Measurements from ENCODE around the gene ZCCHC14.
A peak's percentile ranks its signal among the peaks of the same experiment; 100 is the strongest.

Gene ZCCHC14

DNA sequence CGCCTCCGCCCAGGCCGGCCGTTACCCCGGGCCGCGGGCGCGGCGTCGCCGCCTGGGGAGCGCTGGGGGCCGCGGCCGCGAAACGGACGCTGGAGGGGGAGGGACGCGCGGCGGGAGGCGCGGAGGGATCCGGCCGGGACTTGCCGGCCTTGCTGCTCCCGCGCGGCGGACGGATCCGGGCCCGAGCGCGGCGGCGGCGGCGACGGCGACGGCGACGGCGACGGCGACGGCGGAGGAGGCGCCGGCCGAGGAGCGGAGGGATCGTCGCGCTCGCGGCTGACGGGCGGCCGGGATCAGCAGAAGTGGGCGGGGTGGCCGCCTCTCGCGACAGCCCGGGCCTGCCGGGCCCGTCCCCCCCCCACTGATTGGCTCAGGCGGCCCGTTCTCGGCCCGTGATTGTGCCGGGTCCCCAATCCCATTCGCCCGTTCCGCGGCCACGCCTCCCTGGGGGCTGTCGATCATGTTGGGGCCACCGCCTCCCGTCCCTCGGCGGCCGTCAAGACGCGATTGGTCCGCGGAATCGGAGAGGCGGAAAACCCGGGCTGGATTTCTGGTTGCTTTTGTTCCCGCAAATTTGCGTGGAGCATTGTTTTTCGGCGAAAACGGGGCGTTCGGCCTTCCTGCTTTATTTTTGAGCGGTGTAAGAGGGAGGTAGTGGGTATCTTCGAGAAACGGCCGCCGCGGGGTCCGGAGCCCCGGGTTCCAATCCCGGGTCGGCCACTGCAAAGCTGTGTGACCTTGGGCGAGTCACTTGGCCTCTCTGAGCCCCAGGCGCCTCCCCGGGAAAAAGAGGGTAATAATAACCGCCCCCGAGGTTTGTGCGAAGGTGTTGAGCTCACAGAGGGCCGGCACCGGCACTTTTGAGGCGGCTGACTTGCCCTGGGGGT is at the start of gene ZCCHC14:
TSS of gene ZCCHC14 (minus strand) at position 304 of the 887 bp plus-strand sequence. CDS start 786 bp downstream, outside the sequence.
- peak; percentile 99 for DNase-seq (ENCODE audit: low spot score)

DNA sequence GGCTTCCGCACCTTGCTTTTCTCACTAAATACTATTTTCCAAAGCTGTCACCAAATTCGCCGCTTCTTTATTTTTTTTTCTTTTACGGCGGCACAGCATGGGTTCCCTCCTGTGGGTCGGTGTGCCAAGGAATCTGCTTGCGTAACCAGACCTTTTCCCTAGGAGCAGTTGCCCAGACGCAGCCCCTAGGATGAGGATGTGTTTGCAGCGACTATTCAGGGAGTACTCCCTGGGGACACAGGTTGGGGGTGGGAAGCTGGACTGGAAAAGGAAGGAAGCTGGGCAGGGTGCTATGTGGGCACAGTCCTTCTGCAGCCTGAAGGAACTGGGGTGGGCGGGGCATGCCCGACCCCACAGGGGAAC is 49.0 kb upstream of the ZCCHC14 start:
- no peak for DNase-seq (ENCODE audit: low spot score)

DNA sequence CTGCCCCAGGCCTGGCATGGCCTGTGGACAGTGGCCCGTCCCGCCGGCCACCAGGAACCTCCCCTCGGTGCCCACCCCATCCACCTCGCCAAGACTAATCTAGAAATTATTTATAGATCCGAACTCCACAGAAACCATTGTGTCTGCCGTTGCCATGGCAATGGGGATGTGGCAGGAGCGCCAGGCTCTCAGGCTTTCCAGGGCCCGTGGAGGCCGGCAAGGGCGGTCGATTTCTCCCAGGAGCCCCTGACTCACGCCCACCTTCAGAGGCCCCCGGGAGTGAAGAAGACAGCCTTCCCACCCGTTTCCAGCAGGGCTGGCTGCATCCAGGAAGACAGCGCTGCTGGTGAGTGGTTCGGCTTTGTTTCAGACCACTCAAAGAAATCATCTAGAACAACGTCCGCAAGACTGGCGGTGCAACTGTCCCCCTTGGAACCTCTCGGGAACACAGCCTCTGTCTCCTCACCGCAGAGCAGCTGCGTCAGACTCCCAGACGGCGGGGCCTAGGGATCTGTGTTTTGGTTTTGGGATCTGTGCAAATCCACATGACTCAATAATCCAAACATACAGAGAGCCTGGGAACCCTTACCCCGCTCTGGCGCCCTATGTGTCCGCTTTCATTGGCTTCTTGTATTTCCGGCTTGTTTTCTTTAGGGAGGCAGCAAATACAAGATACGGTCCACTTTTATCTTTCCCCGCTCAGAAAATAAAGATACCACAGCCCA is 48.5 kb upstream of the ZCCHC14 start:
- no peak for DNase-seq (ENCODE audit: low spot score)

DNA sequence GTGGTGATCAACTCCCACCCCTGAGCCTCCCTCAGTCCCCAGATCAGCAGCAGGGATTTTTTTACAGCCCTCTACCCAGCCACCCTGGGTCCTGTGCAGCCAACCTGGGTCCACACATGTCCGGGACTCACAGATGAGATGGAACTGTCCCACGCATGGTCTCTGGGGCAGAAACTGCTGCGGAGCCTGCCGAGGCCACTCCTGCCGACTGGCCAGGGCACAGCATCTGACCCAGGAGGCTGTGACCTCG is 48.0 kb upstream of the ZCCHC14 start:
- DNase-seq (ENCODE audit: low spot score): no peak

DNA sequence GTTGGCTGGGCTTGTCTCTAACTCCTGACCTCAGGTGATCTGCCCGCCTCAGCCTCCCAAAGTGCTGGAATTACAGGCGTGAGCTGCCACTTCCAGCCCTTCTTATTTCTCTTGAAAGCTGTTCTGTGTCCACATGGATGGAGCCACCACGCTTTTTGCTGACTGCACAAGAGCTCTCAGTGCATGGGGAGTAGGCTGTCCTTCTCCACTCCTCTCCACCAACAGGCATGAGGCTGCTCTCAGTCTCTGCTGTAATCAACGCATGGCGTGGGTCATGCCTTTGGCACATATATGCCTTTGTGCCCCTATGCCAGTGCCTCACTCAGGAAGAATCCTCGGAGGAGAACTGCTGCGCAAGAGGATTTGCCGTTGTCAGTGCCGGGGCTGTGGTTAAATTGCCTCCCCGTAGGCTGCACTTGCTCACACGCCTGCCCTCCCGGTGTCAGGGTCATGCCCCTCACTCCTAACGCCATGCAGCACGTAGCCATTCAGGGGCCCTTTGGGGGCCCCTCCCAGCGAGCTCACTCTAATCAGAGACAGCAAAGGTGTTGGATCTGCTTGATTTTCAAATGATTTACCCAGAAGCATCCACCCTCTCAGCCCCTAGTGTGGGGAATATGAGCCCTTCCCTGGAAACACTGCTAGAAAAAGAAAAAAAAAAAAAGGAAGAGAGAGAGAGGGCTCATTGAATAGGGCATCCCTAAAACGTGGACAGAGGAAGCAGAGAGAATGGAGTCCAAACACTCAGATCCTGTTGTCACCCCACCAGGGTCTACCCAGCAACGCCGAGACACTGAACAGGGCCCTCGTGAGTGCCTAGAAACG is 47.5 kb upstream of the ZCCHC14 start:
- no peak for DNase-seq (ENCODE audit: low spot score)

DNA sequence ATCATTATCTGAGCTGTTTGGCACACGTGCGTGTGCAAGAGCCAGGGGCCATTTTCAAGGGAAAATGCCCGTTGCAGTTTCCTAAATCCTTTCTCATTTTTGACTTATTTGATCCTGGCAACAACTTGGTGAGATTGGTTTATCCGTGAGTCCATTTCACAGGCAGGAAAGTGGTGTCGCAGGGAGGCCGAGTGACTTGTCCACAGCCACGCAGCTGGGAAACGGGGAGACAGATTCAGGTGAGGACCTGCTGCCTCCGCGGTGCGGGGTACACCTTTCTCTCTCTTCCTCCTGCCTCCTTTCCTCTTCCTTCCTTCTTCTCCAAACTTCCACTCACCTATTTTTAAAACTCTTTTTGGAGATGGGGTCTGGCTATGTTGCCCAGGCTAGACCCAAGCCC is 46.3 kb upstream of the ZCCHC14 start:
- no peak for DNase-seq (ENCODE audit: low spot score)

DNA sequence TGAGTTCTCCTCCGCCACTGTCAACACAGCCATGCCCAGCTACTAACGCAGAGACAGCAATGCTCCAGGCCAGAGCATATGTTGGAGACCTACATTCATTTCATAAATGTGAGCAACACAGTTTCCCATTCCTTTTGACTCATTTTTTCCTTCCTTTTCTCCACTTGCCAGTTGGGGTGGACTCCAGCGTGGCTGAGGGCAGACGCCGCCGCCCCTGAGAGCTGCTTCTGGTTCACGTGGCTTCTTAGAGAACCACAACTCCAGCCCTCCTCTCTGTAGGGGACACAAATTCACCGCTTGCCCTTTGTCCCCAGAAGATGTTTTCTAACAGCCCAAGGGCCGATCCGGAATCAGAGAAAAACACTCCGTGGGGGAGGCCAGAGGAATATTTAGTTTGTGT is 45.8 kb upstream of the ZCCHC14 start:
- DNase-seq (ENCODE audit: low spot score): no peak

DNA sequence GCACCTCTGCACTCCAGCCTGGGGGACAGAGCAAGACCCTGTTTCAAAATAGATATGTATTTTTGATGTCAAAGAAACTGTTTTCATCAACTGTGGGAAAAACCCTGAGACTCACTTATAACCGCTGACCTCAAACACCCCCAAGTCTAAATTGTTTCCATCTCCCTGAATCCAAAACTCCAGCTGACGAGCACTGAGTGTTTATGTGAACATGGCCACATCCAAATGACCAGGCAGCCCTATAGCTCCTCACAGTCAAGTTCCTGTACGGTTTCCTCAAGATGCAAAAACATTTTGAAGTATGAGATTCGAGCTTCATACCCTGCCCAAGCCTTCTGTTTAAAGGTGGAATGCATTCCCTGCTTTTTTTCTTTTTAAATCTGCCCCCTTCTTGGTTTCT is 45.3 kb upstream of the ZCCHC14 start:
- DNase-seq (ENCODE audit: low spot score): no peak

DNA sequence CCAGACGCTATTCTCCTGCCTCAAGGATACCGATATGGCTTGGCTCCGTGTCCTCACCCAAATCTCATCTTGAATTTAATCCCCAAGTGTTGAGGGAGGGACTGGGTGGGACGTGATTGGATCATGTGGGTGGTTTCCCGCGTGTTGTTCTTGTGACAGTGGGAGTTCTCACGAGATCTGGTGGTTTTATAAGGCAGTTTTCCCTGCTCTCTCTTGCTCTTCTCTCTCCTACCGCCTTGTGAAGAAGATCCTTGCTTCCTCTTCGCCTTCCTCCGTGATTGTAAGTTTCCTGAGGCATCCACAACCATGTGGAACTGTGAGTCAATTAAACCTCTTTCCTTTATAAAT is 43.9 kb upstream of the ZCCHC14 start:
- no peak for DNase-seq (ENCODE audit: low spot score)

DNA sequence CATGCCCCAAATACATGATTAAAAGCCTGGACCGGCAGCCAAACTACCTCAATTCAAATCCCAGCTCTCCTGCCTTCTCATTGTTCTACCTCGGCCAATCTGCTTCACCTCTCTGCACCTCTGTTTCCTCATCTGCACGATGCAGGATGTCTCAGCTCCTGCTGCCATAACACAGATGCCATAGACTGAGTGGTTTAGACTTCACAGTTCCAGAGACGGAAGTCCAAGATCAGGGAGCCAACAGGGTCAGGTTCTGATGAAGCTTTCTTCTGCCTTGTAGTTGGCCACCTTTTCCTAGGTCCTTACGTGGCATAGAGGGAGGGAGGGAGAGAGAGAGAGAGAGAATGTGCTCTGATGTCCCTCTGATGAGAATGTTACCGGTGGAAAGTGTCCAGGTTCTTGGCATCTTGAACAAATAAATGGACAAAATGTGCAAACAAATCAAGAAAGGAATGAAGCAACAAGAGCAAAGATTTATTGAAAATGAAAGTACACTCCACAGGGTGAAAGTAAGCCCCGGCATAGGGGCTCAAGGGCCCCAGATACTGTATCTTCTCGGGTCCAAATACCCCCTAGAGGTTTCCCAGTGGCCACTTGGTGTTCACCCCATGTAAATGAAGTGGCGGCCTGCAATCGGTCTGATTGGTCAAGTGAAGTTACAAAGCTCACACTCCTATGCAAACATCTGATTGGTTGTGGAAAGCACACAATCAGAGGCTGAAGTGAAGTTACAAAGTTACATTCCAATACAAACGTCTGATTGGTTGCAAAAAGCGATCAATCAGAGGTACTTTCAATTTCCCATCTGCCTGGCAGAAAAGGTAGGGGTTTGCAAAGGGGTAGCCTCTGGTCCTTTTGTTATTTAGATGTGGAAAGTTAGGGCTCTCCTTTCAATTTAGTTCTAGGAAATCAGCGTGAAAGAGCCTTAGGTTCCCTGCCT is 43.3 kb upstream of the ZCCHC14 start:
- DNase-seq (ENCODE audit: low spot score): no peak

DNA sequence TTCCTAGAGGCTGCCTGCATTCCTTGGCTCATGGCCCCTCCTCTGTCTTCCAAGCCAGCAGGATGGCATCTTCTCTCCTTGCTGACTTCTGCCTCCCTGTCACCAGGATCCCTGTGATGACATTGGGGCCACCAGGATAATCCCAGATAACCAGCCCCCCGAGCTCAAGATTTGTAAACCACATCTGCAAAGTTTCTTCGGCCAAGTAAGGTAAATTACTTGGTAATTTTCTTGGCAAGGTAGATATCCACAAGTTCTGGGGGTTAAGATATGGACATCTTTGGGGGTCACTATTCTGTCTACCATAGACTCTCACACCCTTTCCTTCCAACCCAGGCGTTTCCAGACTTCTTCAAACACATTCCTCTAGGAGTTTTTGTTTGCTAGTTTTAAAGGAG is 42.6 kb upstream of the ZCCHC14 start:
- DNase-seq (ENCODE audit: low spot score): no peak

DNA sequence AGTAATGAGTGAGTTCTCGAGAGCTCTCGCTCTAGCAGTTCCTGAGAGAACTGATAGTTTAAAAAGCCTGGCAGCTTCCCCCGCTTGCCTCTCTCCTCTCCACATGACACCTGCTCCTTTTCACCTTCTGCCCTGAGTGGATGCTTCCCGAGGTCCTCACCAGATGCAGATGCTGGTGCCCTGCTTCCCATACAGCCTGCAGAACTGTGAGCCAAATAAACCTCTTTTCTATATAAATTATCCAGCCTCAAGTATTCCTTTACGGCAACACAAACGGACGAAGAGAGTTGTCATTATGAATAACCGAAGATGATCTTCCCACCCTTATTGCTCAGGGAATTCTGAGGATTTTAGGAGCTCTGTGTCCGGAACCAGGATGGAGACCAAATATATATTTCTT is 41.9 kb upstream of the ZCCHC14 start:
- no peak for DNase-seq (ENCODE audit: low spot score)

DNA sequence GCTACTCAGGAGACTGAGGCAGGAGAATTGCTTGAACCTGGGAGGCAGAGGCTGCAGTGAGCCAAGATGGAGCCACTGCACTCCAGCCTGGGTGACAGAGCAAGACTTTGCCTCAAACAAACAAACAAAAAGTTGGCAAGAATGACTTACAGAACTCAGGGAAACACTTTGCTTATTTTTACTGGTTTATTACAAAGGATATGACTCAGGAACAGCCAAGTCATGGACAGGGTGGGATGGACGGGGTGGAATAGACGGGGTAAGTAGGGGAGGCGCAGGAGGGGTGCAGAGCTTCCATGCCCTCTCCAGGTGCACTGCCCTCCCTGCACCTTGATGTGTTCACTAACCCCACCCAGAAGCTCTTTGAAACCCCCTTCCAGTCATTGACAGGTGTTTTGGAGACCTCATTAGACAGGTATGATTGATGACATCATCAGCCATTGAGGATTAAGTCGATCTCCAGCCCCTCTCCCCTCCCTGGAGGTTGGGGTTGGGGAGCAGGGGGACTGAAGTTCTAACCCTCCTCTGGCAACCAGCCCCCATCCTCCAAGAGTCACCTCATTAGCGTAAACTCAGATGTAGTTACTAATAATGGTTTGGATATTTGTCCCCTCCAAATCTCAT is 41.3 kb upstream of the ZCCHC14 start:
- no peak for DNase-seq (ENCODE audit: low spot score)

DNA sequence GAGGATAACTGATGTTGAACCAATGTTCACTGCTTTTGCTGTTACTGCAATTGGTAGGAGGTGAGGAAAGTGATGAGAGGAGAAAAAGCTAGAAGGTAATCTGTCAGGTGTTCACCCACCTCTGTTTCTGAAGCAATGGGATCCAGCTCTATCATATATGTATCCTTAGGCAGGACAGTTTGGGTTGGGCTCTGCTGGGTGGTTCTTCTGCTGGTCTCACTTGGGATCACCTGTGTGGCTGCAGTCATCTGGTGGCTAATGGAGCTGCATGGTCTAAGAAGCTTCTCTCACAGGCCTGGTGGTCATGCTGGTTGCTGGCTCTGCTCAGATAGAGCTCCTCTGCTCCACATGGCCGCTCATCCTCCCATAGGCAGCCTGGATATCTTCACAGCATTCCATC is 40.2 kb upstream of the ZCCHC14 start:
- DNase-seq (ENCODE audit: low spot score): no peak

DNA sequence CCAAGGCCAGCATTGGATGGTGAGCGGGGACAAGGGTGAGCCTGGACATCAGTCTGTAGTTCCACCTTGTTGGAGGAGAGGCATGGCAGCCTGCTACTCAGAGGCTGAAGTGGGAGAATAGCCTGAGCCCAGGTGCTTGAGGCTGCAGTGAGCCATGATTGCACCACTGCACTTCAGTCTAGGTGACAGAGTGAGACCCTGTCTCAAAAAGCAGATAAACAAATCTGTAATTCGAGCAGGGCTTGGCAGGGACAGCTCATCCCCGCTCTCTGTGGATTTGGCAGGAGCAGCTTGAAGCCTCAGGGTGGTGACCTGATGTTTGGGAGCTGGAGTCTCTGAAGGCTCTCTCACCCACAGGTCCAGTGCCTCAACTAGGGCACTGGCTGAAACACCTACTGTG is 38.6 kb upstream of the ZCCHC14 start:
- DNase-seq (ENCODE audit: low spot score): no peak

DNA sequence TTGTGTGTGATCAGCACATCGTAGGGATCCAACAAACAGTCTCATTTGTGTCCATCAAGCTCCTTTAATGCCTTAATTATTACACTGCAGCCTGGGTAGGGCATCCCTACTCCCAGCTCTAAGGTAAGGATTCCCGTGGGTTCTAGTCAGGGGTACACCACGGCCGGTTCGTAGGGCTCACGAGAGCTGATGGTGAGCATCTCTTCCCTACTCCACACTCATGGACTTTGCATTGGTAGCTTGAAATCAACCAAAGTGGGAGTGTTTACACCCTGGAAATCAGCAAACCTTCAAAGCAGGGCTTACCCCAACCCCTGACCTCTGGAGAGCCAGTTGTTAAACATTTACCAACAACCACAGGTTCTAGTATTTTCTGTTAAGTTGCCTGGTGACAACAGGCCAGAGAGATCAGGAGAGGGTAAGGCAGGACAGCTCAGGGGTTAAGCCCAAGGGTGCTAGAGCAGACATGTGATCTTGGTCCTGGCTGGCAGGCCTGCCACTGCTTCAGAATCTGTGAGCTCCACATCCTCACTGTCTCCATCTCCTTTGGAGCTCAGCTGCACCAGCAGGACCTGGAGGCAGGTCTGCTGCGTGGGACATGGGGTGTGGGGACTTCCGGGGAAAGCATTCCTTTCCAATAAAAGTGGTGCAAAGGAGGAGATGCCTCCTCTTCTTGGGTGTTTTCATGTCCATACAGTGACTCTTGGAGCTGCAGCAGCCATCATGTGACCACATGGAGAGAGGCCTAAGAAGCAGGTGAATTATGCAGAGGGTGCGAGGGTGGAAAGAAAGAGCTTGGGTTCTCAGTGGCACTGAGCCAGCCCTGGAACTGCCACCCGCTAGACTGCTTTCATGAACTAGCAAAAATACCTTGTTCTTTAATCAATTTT is 36.1 kb upstream of the ZCCHC14 start:
- no peak for DNase-seq (ENCODE audit: low spot score)

DNA sequence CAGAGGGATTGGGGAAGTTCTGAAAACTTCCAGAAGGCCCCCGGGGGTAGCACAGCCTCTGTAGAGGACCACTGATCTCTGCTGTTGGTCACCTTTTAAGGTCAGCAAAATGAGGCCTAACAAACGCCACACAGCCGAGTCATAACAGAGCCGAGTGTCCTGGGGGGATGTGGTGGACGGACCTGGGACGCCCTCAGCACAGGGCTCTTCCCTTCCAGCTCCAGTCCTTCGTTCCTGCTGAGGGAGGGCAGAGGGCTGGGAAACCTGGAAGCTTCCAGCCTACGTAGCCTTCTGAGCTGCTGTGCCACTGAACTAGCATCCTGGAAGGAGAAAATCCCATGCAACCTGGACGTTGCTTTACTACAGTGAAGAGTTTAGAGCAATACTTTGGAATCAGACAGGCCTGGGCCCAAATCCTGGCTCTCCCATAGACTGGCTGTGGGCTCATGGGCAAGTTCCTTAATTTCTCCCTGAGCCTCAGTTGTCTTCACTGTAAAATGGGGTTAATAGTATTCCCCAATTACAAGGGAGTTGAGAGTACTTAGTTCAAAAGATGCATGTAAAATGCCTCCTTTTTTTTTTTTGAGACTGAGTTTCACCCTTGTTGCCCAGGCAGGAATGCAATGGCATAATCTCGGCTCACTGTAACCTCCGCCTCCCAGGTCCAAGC is 34.4 kb upstream of the ZCCHC14 start:
- DNase-seq (ENCODE audit: low spot score): no peak

DNA sequence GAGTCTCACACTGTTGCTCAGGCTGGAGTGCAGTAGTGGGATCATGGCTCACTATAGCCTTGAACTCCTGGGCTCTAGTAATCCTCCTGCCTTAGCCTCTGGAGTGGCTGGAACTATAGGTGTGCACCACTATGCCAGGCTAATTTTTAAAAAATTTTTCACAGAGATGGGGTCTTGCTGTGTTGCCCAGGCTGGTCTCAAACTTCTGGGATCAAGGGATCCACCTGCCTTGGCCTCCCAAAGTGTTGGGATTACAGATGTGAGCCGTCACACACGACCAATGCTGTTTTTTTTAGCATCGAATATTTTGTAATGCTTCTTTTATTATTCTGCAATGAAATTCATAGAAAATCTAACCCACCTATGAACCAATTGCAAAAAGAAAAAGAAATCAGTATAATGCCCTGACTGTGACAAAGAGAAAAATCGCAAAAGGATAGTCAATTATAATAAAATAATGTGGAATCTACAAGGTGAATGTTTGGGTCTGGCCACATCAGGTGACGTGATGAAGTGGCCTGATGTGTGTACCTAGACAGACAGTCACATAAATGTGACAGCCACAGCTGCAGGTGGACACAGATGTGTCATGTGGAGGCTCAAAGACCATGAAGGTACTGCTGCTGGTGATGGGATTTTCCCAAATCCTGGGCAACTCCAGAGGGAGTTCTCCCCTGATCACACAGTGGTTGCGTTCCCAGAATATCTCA is 33.6 kb upstream of the ZCCHC14 start:
- no peak for DNase-seq (ENCODE audit: low spot score)

DNA sequence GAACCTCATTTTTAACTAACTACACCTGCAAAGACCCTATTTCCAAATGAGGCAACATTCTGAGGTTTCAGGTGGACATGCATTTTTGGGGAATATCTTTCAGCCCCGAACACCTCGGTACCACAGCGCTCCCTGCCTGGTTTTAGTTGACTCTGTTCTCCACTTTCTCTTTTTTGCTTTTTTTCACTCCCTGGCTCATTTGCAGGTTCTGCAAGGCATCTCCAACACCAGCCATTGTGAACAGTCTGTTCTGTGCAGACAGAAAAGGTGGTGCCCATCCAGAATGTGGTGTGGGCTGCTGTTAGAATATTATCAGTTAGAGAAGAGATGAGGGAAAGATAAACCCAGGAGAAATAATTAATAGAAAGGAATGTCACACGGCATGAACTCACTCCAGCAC is 32.5 kb upstream of the ZCCHC14 start:
- DNase-seq (ENCODE audit: low spot score): no peak
